ENCODE data around the gene ZNF536. TPM values are rescaled to one million over a fixed set of nuclear protein-coding genes. Genes with fewer than 3 reads are reported as not detected.

ZNF536 gene
- total RNA-seq, 1 experiment from 2014 or later: 0.05 TPM

DNA sequence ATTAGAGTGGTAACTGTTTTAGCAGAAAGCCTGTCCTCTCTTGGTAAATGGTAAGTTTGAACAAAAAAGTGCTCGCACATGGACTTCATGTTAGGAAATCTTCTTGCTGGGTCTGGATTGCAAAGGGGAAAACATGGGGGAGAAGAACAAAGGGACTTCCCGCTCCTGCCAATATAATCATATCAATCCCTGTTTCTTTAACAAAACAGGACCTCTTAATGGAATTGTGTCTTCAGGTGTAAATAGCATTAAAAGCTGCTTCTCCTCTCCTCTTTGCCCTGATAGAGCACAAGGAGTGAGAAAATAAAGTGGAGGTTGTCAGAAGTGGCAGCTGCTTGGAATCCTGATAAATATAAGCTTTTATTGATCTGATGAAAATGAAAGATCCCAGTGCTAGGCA is 20.4 kb upstream of the ZNF536 start:
- Histone ChIP-seq H3K9me3 (ENCODE audit: control insufficient read depth, insufficient read depth, low read depth, low read length) (no peaks in the 10 kb centered on the region), H3K36me3 (ENCODE audit: control insufficient read depth, insufficient read depth, low read length) (no peaks in the 10 kb centered on the region), H3K4me3 (ENCODE audit: low read depth in 2 of 2, low read length in 2 of 2) (no peak overlapping the region), H3K27me3 (ENCODE audit: control insufficient read depth, insufficient read depth, low read length) (peaks cover 16% of the 10 kb centered on the region), H3K27ac (ENCODE audit: low read length) (no peak overlapping the region), H3K4me1 (ENCODE audit: control insufficient read depth, insufficient read depth, low read length) (no peaks in the 10 kb centered on the region)
- intact Hi-C loops (cut with micrococcal nuclease; ENCODE audit: unreplicated experiment): no loop called here
- ChIA-PET POLR2A (no interaction called here), CTCF (no interaction called here)
- ATAC-seq (no peak), DNase-seq (ENCODE audit: low read depth, low spot score) (no peak)
- no TSS peak for BruUV-seq (replicated peaks)
- in situ Hi-C loops (cut with HindIII; ENCODE audit: low pct_unique_long_range_greater_than_20kb, low sequenced_read_pairs): no loop called here
- TF ChIP-seq, protein P1, sequence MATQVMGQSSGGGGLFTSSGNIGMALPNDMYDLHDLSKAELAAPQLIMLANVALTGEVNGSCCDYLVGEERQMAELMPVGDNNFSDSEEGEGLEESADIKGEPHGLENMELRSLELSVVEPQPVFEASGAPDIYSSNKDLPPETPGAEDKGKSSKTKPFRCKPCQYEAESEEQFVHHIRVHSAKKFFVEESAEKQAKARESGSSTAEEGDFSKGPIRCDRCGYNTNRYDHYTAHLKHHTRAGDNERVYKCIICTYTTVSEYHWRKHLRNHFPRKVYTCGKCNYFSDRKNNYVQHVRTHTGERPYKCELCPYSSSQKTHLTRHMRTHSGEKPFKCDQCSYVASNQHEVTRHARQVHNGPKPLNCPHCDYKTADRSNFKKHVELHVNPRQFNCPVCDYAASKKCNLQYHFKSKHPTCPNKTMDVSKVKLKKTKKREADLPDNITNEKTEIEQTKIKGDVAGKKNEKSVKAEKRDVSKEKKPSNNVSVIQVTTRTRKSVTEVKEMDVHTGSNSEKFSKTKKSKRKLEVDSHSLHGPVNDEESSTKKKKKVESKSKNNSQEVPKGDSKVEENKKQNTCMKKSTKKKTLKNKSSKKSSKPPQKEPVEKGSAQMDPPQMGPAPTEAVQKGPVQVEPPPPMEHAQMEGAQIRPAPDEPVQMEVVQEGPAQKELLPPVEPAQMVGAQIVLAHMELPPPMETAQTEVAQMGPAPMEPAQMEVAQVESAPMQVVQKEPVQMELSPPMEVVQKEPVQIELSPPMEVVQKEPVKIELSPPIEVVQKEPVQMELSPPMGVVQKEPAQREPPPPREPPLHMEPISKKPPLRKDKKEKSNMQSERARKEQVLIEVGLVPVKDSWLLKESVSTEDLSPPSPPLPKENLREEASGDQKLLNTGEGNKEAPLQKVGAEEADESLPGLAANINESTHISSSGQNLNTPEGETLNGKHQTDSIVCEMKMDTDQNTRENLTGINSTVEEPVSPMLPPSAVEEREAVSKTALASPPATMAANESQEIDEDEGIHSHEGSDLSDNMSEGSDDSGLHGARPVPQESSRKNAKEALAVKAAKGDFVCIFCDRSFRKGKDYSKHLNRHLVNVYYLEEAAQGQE (IDR thresholded peaks at IDR 0.05; ENCODE audit: insufficient read depth in 1 of 2, low read depth in 2 of 2, low read length in 1 of 2): no peak
- no peak for TF ChIP-seq TCF7L2 (IDR thresholded peaks at IDR 0.05; ENCODE audit: low read depth, low read length)
- TF ChIP-seq POLR2AphosphoS5 (IDR thresholded peaks at IDR 0.05; ENCODE audit: low read depth, low read length): no peak

DNA sequence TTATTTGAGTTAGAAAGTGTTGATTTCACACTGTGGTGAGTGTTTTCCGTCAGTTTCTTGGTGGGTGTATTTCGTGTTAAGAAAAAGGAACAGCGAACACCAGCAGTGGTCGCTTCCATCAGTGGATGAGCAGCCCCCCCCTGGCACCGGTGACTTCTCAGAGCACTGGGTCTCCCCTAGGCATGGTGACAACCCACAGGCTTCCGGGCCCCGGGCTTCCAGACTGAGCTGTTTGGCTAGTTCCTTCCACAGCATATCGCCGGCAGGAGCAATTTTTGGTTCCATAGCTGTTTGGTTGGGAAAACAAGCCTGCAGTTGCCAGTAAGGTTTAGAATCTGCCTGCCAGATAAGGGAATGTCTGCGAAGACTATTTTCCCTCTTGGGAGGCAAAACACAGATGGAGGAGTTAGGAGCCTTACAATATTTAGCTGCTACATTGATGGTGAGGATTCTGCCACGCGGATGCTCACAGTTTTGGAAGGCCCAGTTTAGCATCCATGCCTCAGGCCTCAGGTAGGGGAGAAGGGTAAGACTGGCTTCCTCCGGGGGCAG is 18.7 kb upstream of the ZNF536 start:
- TF ChIP-seq SIN3A (IDR thresholded peaks at IDR 0.05; ENCODE audit: borderline replicate concordance, insufficient read depth, low read depth, low read length): no peak
- TF ChIP-seq, protein P2, sequence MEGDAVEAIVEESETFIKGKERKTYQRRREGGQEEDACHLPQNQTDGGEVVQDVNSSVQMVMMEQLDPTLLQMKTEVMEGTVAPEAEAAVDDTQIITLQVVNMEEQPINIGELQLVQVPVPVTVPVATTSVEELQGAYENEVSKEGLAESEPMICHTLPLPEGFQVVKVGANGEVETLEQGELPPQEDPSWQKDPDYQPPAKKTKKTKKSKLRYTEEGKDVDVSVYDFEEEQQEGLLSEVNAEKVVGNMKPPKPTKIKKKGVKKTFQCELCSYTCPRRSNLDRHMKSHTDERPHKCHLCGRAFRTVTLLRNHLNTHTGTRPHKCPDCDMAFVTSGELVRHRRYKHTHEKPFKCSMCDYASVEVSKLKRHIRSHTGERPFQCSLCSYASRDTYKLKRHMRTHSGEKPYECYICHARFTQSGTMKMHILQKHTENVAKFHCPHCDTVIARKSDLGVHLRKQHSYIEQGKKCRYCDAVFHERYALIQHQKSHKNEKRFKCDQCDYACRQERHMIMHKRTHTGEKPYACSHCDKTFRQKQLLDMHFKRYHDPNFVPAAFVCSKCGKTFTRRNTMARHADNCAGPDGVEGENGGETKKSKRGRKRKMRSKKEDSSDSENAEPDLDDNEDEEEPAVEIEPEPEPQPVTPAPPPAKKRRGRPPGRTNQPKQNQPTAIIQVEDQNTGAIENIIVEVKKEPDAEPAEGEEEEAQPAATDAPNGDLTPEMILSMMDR (IDR thresholded peaks at IDR 0.05): no peak
- TF ChIP-seq TCF7L2 (IDR thresholded peaks at IDR 0.05; ENCODE audit: low read depth, low read length): no peak
- TF ChIP-seq, protein P1 (IDR thresholded peaks at IDR 0.05; ENCODE audit: insufficient read depth in 1 of 2, low read depth in 2 of 2, low read length in 1 of 2): no peak
- TF ChIP-seq POLR2AphosphoS5 (IDR thresholded peaks at IDR 0.05; ENCODE audit: low read depth, low read length): no peak
- intact Hi-C loops (cut with micrococcal nuclease; ENCODE audit: unreplicated experiment): no loop called here
- ATAC-seq (no peak), DNase-seq (ENCODE audit: low read depth, low spot score) (no peak)
- Histone ChIP-seq H3K36me3 (ENCODE audit: control insufficient read depth, insufficient read depth, low read length) (no peaks in the 10 kb centered on the region), H3K9me3 (ENCODE audit: control insufficient read depth, insufficient read depth, low read depth, low read length) (no peaks in the 10 kb centered on the region), H3K27ac (ENCODE audit: low read length) (no peak overlapping the region), H3K27me3 (ENCODE audit: control insufficient read depth, insufficient read depth, low read length) (peaks cover 15% of the 10 kb centered on the region), H3K4me1 (ENCODE audit: control insufficient read depth, insufficient read depth, low read length) (no peaks in the 10 kb centered on the region), H3K4me3 (ENCODE audit: low read depth in 2 of 2, low read length in 2 of 2) (no peak overlapping the region)
- POLR2A ChIA-PET: interaction anchor here (0.6 kb wide), 1 partner anchor 98 kb away, joined by 3 read pairs; no protein-coding TSS in a partner anchor
- in situ Hi-C loops (cut with HindIII; ENCODE audit: low pct_unique_long_range_greater_than_20kb, low sequenced_read_pairs): no loop called here
- CTCF ChIA-PET: no interaction called here
- no TSS peak for BruUV-seq (replicated peaks)
